HepG2 (cell line): ENCODE measurements around the gene WSB2. TPM values are rescaled to one million over a fixed set of nuclear protein-coding genes. Genes with fewer than 3 reads are reported as not detected.

Experiments
- ATAC-seq: fragments of 200-7000 bp; cut with Tn5 transposase; 3 replicates; pipeline ENCODE4 v1.9.1; 2020; ENCODE audit warnings: mild to moderate bottlenecking, moderate library complexity
- BruUV-seq: library from RNA; stranded (reverse); fragments of 400-500 nt; replicated peaks from 2 replicates; lab custom pipeline; 2021; lab: Mats Ljungman, UMichigan
- CTCF ChIA-PET: fragments of 300-600 bp; formaldehyde crosslinking; extraction: SDS; loops from one replicate; lab custom pipeline; 2021; ENCODE audit warnings: low total read pairs, inconsistent platforms, low intra/inter-chr PET ratio; lab: Yijun Ruan, JAX
- POLR2A ChIA-PET: fragments of 350-600 bp; sonication (Branson Sonifier 250); formaldehyde crosslinking; loops from one replicate; lab custom pipeline; 2020; ENCODE audit warnings: antibody characterized with exemption, inconsistent platforms; lab: Yijun Ruan, JAX
- DNase-seq: peaks from one replicate; pipeline ENCODE4 v3.0.0-alpha.2; 2015; ENCODE audit warnings: low spot score
- FAIRE-seq: peaks from 3 replicates; lab custom pipeline; 2011; peaks lifted over from hg19 to GRCh38; lab: Jason Lieb, UNC
- H2AFZ ChIP-seq: one replicate; pipeline ENCODE4 v1.6.1; 2011; ENCODE audit warnings: low read length, inconsistent platforms
- H3K27ac ChIP-seq: fragments of 300-600 bp; 3 replicates; pipeline ENCODE4 v1.8.0; 2011; ENCODE audit warnings: mixed run types, mild to moderate bottlenecking, mixed read lengths, low read length, inconsistent platforms; ENCODE audit not compliant: insufficient read depth; ENCODE audit errors: extremely low read length
- H3K27me3 ChIP-seq, 2 experiments: fragments of 200-600 bp in 1 of 2; 2 replicates in 1 of 2; 3 replicates in 1 of 2; pipeline versions ENCODE4 v1.6.0 to v1.8.0; 2011; ENCODE audit warnings: low read length in 2 of 2, mild to moderate bottlenecking in 2 of 2, moderate library complexity in 2 of 2, inconsistent platforms in 1 of 2; ENCODE audit not compliant: insufficient read depth in 2 of 2, control insufficient read depth in 1 of 2
- H3K36me3 ChIP-seq, 2 experiments: fragments of 200-600 bp in 1 of 2; replicated peaks in 1 of 2; 2 replicates in 1 of 2; 3 replicates in 1 of 2; pipeline versions ENCODE4 v1.5.1 to v1.8.0; 2011; ENCODE audit warnings: low read length in 2 of 2, inconsistent platforms in 1 of 2; ENCODE audit not compliant: insufficient read depth in 2 of 2, control insufficient read depth in 1 of 2
- H3K4me1 ChIP-seq: 2 replicates; pipeline ENCODE4 v1.5.1; 2012; ENCODE audit warnings: low read length, inconsistent platforms; ENCODE audit not compliant: insufficient read depth
- H3K4me2 ChIP-seq: 2 replicates; pipeline ENCODE4 v1.6.0; 2011; ENCODE audit warnings: low read depth, low read length, inconsistent platforms
- H3K4me3 ChIP-seq, 3 experiments: fragments of 200-600 bp in 1 of 3; sonication (generic), shearing (Covaris generic) in 1 of 3; replicated peaks in 1 of 3; 2 replicates each; pipeline ENCODE4 v1.5.1; 2011 to 2016; ENCODE audit warnings: low read length in 3 of 3, inconsistent platforms in 2 of 3, low read depth in 2 of 3, mild to moderate bottlenecking in 2 of 3, control low read depth in 1 of 3, mixed read lengths in 1 of 3; ENCODE audit not compliant: insufficient read depth in 1 of 3
- H3K79me2 ChIP-seq: one replicate; pipeline ENCODE4 v1.6.1; 2011; ENCODE audit warnings: low read length, inconsistent platforms; ENCODE audit not compliant: insufficient read depth
- H3K9ac ChIP-seq: 2 replicates; pipeline ENCODE4 v1.6.0; 2011; ENCODE audit warnings: mild to moderate bottlenecking, low read depth, low read length, inconsistent platforms; ENCODE audit not compliant: insufficient read depth
- H3K9me3 ChIP-seq: 2 replicates; pipeline ENCODE4 v1.5.1; 2012; ENCODE audit warnings: mild to moderate bottlenecking, low read length
- H4K20me1 ChIP-seq: 2 replicates; pipeline ENCODE4 v1.6.0; 2011; ENCODE audit warnings: inconsistent platforms, mild to moderate bottlenecking, low read length, moderate library complexity; ENCODE audit not compliant: insufficient read depth
- ESRRA ChIP-seq: sonication (generic); formaldehyde crosslinking; IDR thresholded peaks from 2 replicates; pipeline ENCODE4 v1.5.1; 2020; ENCODE audit warnings: mild to moderate bottlenecking, low read depth, missing genetic modification reagents
- GZF1 ChIP-seq: sonication (generic); formaldehyde crosslinking; IDR thresholded peaks from 2 replicates; pipeline ENCODE4 v1.5.1; 2020; ENCODE audit warnings: mild to moderate bottlenecking, missing genetic modification reagents
- HMG20A ChIP-seq: IDR thresholded peaks from 2 replicates; pipeline ENCODE4 v1.6.1; 2016; ENCODE audit warnings: borderline replicate concordance
- ISL2 ChIP-seq: sonication (generic); formaldehyde crosslinking; IDR thresholded peaks from 2 replicates; pipeline ENCODE4 v1.5.0; 2020; ENCODE audit warnings: missing genetic modification reagents
- ONECUT2 ChIP-seq: sonication (generic); formaldehyde crosslinking; IDR thresholded peaks from 2 replicates; pipeline ENCODE4 v1.4.0; 2020; ENCODE audit warnings: missing genetic modification reagents
- ZNF281 ChIP-seq: sonication (generic); formaldehyde crosslinking; IDR thresholded peaks from 2 replicates; pipeline ENCODE4 v1.4.0; 2020; ENCODE audit warnings: missing genetic modification reagents, borderline replicate concordance
- ZNF496 ChIP-seq: sonication (generic); formaldehyde crosslinking; IDR thresholded peaks from 2 replicates; pipeline ENCODE4 v1.8.1; 2023; ENCODE audit warnings: mild to moderate bottlenecking, moderate library complexity, missing genetic modification reagents; ENCODE audit not compliant: insufficient replicate concordance
- ZNF747 ChIP-seq: sonication (generic); formaldehyde crosslinking; IDR thresholded peaks from 2 replicates; pipeline ENCODE4 v1.8.1; 2023; ENCODE audit warnings: missing genetic modification reagents, mild to moderate bottlenecking, borderline replicate concordance
- ZSCAN5A ChIP-seq: sonication (generic); formaldehyde crosslinking; IDR thresholded peaks from 2 replicates; pipeline ENCODE4 v1.8.0; 2022; ENCODE audit warnings: mild to moderate bottlenecking, missing genetic modification reagents, borderline replicate concordance
- ZZZ3 ChIP-seq: sonication (generic); formaldehyde crosslinking; IDR thresholded peaks from 2 replicates; pipeline ENCODE4 v1.4.0; 2020; ENCODE audit warnings: missing genetic modification reagents, mild to moderate bottlenecking, borderline replicate concordance
- WGBS: methylation state at CpG from one replicate; pipeline ENCODE4 v1.1.6; 2017; ENCODE audit warnings: low lambda C conversion rate; 5-methylcytosine and 5-hydroxymethylcytosine counted together
- in situ Hi-C: cut with HindIII; loops from 2 replicates; pipeline ENCODE4 v1.10.0; 2017; ENCODE audit warnings: low pct_unique_long_range_greater_than_20kb; ENCODE audit not compliant: extremely low pct_ligation_motif_present
- intact Hi-C: fragments of 100-400 bp; cut with micrococcal nuclease; formaldehyde crosslinking; loops from one replicate; pipeline ENCODE4 v1.10.0; 2022; ENCODE audit not compliant: unreplicated experiment
- polyA plus RNA-seq, 8 experiments: library from polyadenylated mRNA; depleted of rRNA in 3 of 8; stranded (reverse) in 7 of 8; unstranded in 1 of 8; fragments of >200 nt; fragmentation: Illumina TruSeq in 4 of 8; extraction: Trizol in 4 of 8; gene quantifications; 2 replicates each; pipeline versions ENCODE4 v1.2.1 to v1.2.3, GENCODE V29; 2011 to 2016; ENCODE audit warnings: low read depth in 4 of 8, missing spikeins in 1 of 8, mixed read lengths in 1 of 8; ENCODE audit not compliant: insufficient read depth in 1 of 8
- total RNA-seq, 5 experiments: library from RNA; depleted of rRNA; stranded (reverse); fragments of >200 nt; fragmentation: Illumina TruSeq; extraction: Trizol; gene quantifications; 2 replicates each; pipeline ENCODE4 v1.2.3, GENCODE V29; 2016; ENCODE audit warnings: low read depth in 1 of 5

WSB2 gene
- total and polyA plus RNA-seq, 2 of the 13 experiments (the other 11 are each of a cell fraction or from before 2014, with no cell fraction given): 31.0 to 82.8 TPM

GRCh38 chr12:118036672-118037411, 24.1 kb downstream of the WSB2 start:
- POLR2A ChIA-PET: interaction anchor here (0.6 to 1.9 kb wide), 3 partner anchors 8 to 569 kb away, joined by 3 to 5 read pairs (median 3); no protein-coding TSS in a partner anchor
- H3K9ac ChIP-seq: no peak overlapping the region
- intact Hi-C loops (no loop called here), in situ Hi-C loops (no loop called here)
- no peaks in the 10 kb centered on the region for H4K20me1 ChIP-seq
- BruUV-seq: no TSS peak
- H3K4me2 ChIP-seq: no peak overlapping the region
- CTCF ChIA-PET: no interaction called here
- peaks cover 15% of the 10 kb centered on the region for H3K4me1 ChIP-seq
- H3K27ac ChIP-seq: no peak overlapping the region
- H3K4me3 ChIP-seq: no peak overlapping the region
- no peaks in the 10 kb centered on the region for H3K79me2 ChIP-seq
- no peak overlapping the region for H2AFZ ChIP-seq
- FAIRE-seq: no peak
- no peak for TF ChIP-seq GZF1 (CRISPR knock-in tag)
- no peak for TF ChIP-seq ZZZ3 (CRISPR knock-in tag)
- no peak for TF ChIP-seq ISL2 (CRISPR knock-in tag)
- TF ChIP-seq ZNF747: no peak
- no peak for TF ChIP-seq ZNF281
- no peak for TF ChIP-seq ZNF496 (CRISPR knock-in tag)
- TF ChIP-seq HMG20A (CRISPR knock-in tag): no peak
- TF ChIP-seq ESRRA (CRISPR knock-in tag): no peak
- TF ChIP-seq ZSCAN5A: no peak
- TF ChIP-seq ONECUT2: no peak
- TF ChIP-seq, all 625 proteins: peak for 0
- no peak for ATAC-seq
- Histone ChIP-seq H3K36me3 (peaks cover 27 to 63% of the 10 kb centered on the region in 2 experiments), H3K27me3 (no peaks in the 10 kb centered on the region), H3K9me3 (no peaks in the 10 kb centered on the region)
- 100% methylated on average over 11 of the region's 11 CpGs for WGBS
- no peak for DNase-seq
